Stimulated activated effector memory CD8-positive, alpha-beta T cell treated with anti-CD3 and anti-CD28 coated beads, Interleukin-12 subunit alpha, Interleukin-12 subunit beta, amount 100 ng/mL, for 72 hours (primary cell): Measurements from ENCODE around the gene NRN1L.

Experiments
- ATAC-seq: fragments of 150-1000 bp; cut with Tn5 transposase; 2 replicates; pipeline ENCODE4 v1.10.0; 2021
- DNase-seq, 2 donors: peaks; one replicate each; pipeline ENCODE4 v3.0.0; 2021 to 2022; ENCODE audit warnings: low spot score in 2 of 2
- H3K27ac Mint-ChIP-seq: one replicate; pipeline ENCODE4 v1.8.0; 2022; ENCODE audit warnings: mild to moderate bottlenecking, mixed read lengths
- H3K36me3 Mint-ChIP-seq: one replicate; pipeline ENCODE4 v1.8.0; 2022; ENCODE audit warnings: mild to moderate bottlenecking, mixed read lengths
- H3K4me1 Mint-ChIP-seq: one replicate; pipeline ENCODE4 v1.8.0; 2022; ENCODE audit warnings: mixed read lengths
- H3K4me3 Mint-ChIP-seq: one replicate; pipeline ENCODE4 v1.8.0; 2022; ENCODE audit warnings: mild to moderate bottlenecking, mixed read lengths
- H3K9me3 Mint-ChIP-seq: one replicate; pipeline ENCODE4 v1.8.0; 2022; ENCODE audit warnings: mixed read lengths

Gene NRN1L

GRCh38 chr16:67915831-67916723 lies 31.4 kb downstream of the NRN1L start:
- H3K9me3 Mint-ChIP-seq: no peaks in the 10 kb centered on the region
- H3K4me3 Mint-ChIP-seq: no peak overlapping the region
- peak overlapping the region; percentile 95 for H3K27ac Mint-ChIP-seq
- H3K36me3 Mint-ChIP-seq: peaks cover 8% of the 10 kb centered on the region
- H3K4me1 Mint-ChIP-seq: peaks cover 35% of the 10 kb centered on the region
- DNase-seq (no peak), ATAC-seq (no peak)

DNA sequence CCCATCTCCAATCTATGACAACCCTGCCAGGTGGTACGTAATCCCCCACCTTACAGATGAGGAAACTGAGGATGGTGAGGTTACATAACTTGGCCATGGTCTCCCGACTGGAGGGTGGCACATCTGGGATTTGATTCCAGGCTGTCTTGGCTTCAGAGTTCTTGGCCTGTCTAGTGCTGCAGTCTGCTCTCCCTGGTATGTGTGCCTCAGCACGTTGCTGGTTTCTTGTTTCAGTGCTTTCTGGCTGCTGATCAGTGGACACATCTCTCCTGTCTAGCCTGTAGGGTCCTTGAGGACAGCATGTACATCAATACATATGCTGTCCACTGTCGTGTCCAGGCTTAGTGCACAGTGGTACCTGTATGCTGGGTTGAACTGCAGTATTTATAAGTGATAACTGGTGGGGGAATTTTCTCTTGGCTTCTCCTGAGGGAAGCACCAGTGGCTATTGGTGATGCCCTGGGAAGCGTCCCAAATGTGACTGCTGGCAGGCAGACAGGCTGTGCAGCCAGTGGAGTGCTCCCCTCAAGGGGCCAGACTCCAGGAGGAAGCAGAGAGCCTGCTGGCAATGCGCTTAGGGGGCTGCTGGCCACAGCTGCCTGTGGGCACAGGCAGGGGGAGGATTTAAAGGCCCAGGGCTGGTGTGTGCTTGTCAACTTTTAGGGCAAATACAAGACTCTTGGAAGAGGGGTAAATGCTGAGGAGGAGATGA lies 32.6 kb downstream of the NRN1L start:
- DNase-seq (no peak), ATAC-seq (peak; percentile 4)
- no peak overlapping the region for H3K4me3 Mint-ChIP-seq
- peaks cover 41% of the 10 kb centered on the region for H3K4me1 Mint-ChIP-seq
- peak overlapping the region; percentile 95 for H3K27ac Mint-ChIP-seq
- H3K36me3 Mint-ChIP-seq: peaks cover 15% of the 10 kb centered on the region
- H3K9me3 Mint-ChIP-seq: no peaks in the 10 kb centered on the region

DNA sequence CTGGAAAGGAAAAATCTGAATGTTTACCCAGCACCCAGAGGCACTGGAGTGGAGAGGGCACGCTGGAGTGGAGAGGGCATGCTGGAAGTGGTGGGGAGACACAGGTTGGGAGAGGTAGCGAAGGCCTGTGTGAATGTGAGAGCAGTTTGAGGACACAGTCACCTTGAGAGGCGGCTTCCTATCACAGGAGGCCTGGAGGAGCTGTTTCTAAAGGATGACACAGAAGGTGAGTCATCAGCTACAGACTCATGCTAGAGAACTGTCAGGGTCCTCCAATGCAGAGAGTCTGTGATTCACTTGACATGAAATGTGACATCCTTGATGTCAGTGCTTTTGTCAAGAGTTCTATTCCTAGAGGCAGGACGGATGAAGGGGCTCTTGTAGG lies 33.2 kb downstream of the NRN1L start:
- Mint-ChIP-seq H3K4me1 (peaks cover 44% of the 10 kb centered on the region), H3K9me3 (no peaks in the 10 kb centered on the region), H3K27ac (peak overlapping the region; percentile 95), H3K4me3 (no peak overlapping the region), H3K36me3 (peaks cover 15% of the 10 kb centered on the region)
- ATAC-seq (peak; percentile 100), DNase-seq (no peak)

- H3K36me3 Mint-ChIP-seq: peaks cover 8% of the 10 kb centered on the region
- H3K4me1 Mint-ChIP-seq: peaks cover 39% of the 10 kb centered on the region
- H3K27ac Mint-ChIP-seq: no peak overlapping the region
- no peak for ATAC-seq
- H3K4me3 Mint-ChIP-seq: no peak overlapping the region
- no peak for DNase-seq
- H3K9me3 Mint-ChIP-seq: no peaks in the 10 kb centered on the region
Observed at GRCh38 chr16:67919622-67920221, 35.0 kb downstream of the NRN1L start.

DNA sequence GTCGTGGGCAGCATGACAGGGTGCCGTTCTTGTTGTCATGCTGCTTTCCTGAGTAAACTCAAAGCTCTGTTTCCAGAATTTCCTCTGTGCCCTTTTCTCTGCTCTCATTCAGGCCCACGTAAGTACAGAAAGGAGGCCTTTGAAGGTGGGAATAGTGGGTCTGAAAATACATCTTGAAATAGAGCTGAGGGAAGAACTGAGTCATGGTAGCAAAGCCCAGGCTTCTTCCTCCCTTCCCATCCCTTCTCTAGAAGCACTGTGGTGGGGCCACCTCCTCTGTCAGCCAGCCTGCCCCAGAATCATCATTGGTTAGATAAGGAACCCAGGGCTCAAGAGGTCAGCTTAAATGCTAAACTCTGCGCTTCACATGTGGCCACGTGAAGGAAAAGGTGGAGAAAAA lies 37.5 kb downstream of the NRN1L start:
- Mint-ChIP-seq H3K9me3 (no peaks in the 10 kb centered on the region), H3K36me3 (peaks cover 7% of the 10 kb centered on the region), H3K4me3 (no peak overlapping the region), H3K4me1 (peaks cover 21% of the 10 kb centered on the region), H3K27ac (peak overlapping the region; percentile 94)
- ATAC-seq: no peak
- no peak for DNase-seq

DNA sequence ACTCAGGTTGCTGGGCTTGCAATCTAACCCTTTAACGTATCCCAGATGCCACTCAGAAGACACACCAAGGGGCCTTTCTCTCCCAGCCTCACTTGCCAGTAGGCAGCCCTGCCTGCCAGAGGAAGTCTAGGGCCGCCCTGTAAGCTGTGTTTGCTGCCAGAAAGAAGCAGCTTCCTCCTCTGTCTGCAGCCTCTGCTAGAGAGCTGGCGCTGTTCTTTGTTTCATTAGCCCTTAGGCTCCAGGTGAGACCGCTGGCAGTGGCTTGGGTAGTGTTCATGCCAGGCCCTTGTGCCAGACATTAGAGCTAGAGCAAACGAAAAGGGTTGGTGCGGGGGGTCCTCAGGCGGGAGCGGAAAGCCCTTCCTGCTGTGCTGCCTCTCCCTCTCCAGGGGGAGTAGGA lies 38.1 kb downstream of the NRN1L start:
- DNase-seq (no peak), ATAC-seq (no peak)
- Mint-ChIP-seq H3K36me3 (peaks cover 12% of the 10 kb centered on the region), H3K9me3 (no peaks in the 10 kb centered on the region), H3K27ac (peak overlapping the region; percentile 94), H3K4me1 (peaks cover 16% of the 10 kb centered on the region), H3K4me3 (no peak overlapping the region)

DNA sequence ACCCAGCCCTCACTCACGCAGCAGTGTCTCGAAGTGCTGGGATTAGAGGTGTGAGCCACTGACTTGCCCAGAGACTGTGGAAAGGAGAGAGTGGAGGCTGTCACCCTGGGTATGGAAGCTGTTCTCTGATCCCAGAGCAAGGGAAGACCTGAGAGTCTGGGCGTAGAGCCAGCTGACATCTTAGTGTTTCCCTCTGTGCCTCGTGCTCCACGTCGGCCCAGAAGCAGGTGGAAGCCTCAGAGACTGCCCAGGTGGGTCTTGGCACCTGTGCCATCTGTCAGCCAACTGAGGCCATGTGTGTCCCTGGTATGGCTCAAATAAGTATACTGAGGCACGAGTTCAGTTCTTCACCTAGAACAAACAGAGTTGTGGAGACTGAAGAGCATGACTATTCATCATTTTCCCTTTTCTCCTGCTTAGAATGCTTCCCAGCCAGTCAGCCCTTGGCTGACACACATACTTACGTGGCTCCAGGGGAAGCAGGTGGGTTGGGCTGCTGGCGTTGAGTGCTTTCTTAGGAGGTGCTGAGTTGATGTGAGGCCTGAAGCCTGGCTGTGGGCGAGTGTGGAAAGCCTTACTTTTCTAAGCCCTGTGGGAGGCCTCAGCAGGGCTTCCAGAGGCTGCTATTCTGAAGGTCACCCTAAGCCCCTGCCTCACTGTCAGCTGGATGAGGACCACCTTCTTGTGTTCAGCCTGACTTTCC lies 38.9 kb downstream of the NRN1L start:
- H3K4me1 Mint-ChIP-seq: peaks cover 17% of the 10 kb centered on the region
- no peak overlapping the region for H3K4me3 Mint-ChIP-seq
- DNase-seq: no peak
- no peak for ATAC-seq
- H3K36me3 Mint-ChIP-seq: peaks cover 21% of the 10 kb centered on the region
- H3K9me3 Mint-ChIP-seq: no peaks in the 10 kb centered on the region
- peak overlapping the region; percentile 94 for H3K27ac Mint-ChIP-seq

GRCh38 chr16:67924140-67924906 lies 39.6 kb downstream of the NRN1L start:
- H3K4me3 Mint-ChIP-seq: no peak overlapping the region
- ATAC-seq (no peak), DNase-seq (no peak)
- H3K4me1 Mint-ChIP-seq: peaks cover 19% of the 10 kb centered on the region
- peaks cover 24% of the 10 kb centered on the region for H3K36me3 Mint-ChIP-seq
- H3K9me3 Mint-ChIP-seq: no peaks in the 10 kb centered on the region
- peak overlapping the region; percentile 94 for H3K27ac Mint-ChIP-seq

GRCh38 chr16:67926181-67926750 lies 41.6 kb downstream of the NRN1L start:
- peaks cover 39% of the 10 kb centered on the region for H3K36me3 Mint-ChIP-seq
- H3K27ac Mint-ChIP-seq: peak overlapping the region; percentile 86
- no peak overlapping the region for H3K4me3 Mint-ChIP-seq
- ATAC-seq (no peak), DNase-seq (no peak)
- peaks cover 19% of the 10 kb centered on the region for H3K4me1 Mint-ChIP-seq
- no peaks in the 10 kb centered on the region for H3K9me3 Mint-ChIP-seq

DNA sequence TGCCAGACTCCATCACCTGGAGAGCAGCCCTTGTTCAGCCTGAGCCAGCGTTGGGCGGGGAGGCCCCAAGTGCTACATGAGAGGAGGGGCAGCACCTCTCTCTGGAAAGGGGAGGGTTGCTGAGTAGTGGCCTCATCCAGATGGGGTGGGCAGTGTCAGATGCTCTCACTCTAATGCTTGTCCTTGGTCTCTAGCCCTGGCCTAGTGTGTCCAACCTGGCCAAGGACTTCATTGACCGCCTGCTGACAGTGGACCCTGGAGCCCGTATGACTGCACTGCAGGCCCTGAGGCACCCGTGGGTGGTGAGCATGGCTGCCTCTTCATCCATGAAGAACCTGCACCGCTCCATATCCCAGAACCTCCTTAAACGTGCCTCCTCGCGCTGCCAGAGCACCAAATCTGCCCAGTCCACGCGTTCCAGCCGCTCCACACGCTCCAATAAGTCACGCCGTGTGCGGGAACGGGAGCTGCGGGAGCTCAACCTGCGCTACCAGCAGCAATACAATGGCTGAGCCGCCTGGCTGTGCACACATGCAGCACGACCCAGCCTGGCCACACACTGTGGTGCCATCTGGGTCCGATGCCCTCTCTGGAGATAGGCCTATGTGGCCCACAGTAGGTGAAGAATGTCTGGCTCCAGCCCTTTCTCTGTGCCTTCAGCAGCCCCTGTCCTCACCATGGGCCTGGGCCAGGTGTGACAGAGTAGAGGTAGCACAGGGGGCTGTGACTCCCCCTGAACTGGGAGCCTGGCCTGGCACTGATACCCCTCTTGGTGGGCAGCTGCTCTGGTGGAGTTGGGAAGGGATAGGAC lies 42.7 kb downstream of the NRN1L start:
- Mint-ChIP-seq H3K4me1 (peaks cover 12% of the 10 kb centered on the region), H3K4me3 (no peak overlapping the region), H3K36me3 (peaks cover 43% of the 10 kb centered on the region), H3K27ac (peak overlapping the region; percentile 86), H3K9me3 (no peaks in the 10 kb centered on the region)
- ATAC-seq (no peak), DNase-seq (no peak)

DNA sequence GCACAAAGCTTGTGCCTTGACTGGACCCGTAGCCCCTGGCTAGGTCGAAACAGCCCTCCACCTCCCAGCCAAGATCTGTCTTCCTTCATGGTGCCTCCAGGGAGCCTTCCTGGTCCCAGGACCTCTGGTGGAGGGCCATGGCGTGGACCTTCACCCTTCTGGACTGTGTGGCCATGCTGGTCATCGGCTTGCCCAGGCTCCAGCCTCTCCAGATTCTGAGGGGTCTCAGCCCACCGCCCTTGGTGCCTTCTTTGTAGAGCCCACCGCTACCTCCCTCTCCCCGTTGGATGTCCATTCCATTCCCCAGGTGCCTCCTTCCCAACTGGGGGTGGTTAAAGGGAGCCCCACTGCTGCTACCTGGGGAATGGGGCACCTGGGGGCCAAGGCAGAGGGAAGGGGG lies 43.5 kb downstream of the NRN1L start:
- no peak for ATAC-seq
- H3K4me1 Mint-ChIP-seq: peaks cover 9% of the 10 kb centered on the region
- peaks cover 51% of the 10 kb centered on the region for H3K36me3 Mint-ChIP-seq
- DNase-seq: no peak
- peak overlapping the region; percentile 92 for H3K27ac Mint-ChIP-seq
- H3K4me3 Mint-ChIP-seq: no peak overlapping the region
- no peaks in the 10 kb centered on the region for H3K9me3 Mint-ChIP-seq

- no peak overlapping the region for H3K4me3 Mint-ChIP-seq
- DNase-seq: peak; percentile 64 to 87
- ATAC-seq: peak; percentile 81
- H3K4me1 Mint-ChIP-seq: peaks cover 11% of the 10 kb centered on the region
- H3K9me3 Mint-ChIP-seq: no peaks in the 10 kb centered on the region
- peak overlapping the region; percentile 92 for H3K27ac Mint-ChIP-seq
- peaks cover 57% of the 10 kb centered on the region for H3K36me3 Mint-ChIP-seq
Observed at GRCh38 chr16:67928561-67929364, 44.1 kb downstream of the NRN1L start.

DNA sequence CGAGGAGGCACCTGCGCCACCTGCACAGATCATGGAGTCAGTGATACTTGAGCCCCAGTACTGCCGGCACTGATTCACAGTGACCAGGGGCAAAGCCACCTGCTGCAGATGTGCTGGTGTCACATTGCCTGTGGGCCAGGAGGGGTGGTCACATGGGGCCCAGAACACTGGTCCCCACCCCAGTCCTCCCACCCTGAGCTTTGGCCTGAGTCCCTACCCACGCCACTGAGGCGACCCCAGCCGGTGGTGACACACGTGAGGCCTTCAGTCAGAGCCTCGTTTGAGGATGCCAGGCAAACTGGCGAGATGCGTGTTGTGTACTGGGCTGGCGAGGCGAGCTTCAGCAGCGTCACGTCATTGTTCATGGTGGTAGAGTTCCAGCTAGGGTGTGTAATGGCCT lies 45.5 kb downstream of the NRN1L start:
- H3K4me3 Mint-ChIP-seq: no peak overlapping the region
- peaks cover 24% of the 10 kb centered on the region for H3K4me1 Mint-ChIP-seq
- no peak for DNase-seq
- H3K27ac Mint-ChIP-seq: peak overlapping the region; percentile 79
- no peak for ATAC-seq
- H3K36me3 Mint-ChIP-seq: peaks cover 71% of the 10 kb centered on the region
- no peaks in the 10 kb centered on the region for H3K9me3 Mint-ChIP-seq
